ENCODE results near the gene ERICH3. TPM values are rescaled to one million over a fixed set of nuclear protein-coding genes. Genes with fewer than 3 reads are reported as not detected.

Gene ERICH3
- total and polyA plus RNA-seq, 8 donors: 0.06 to 6.8 (median 3.6) TPM

- no peak for TF ChIP-seq CTCF (IDR thresholded peaks at IDR 0.05)
- ATAC-seq: no peak
Measured at GRCh38 chr1:74613894-74614293, 59.7 kb downstream of the ERICH3 start.

GRCh38 chr1:74611887-74612286, 61.7 kb downstream of the ERICH3 start:
- Histone ChIP-seq H3K4me1 (no peaks in the 10 kb centered on the region), H3K36me3 (no peaks in the 10 kb centered on the region), H3K27me3 (no peaks in the 10 kb centered on the region), H3K9me3 (no peaks in the 10 kb centered on the region), H3K27ac (no peak overlapping the region), H3K4me3 (no peak overlapping the region)
- DNase-seq (no peak), ATAC-seq (no peak)
- no peak for TF ChIP-seq CTCF (IDR thresholded peaks at IDR 0.05)
- intact Hi-C loops (cut with DNase I): no loop called here

More at GRCh38 chr1:74613894-74614293, 59.7 kb downstream of the ERICH3 start:
- no peak overlapping the region for H3K27ac ChIP-seq
- intact Hi-C loops (cut with DNase I): no loop called here
- H3K4me1 ChIP-seq: no peaks in the 10 kb centered on the region
- no peaks in the 10 kb centered on the region for H3K9me3 ChIP-seq
- no peaks in the 10 kb centered on the region for H3K27me3 ChIP-seq
- no peaks in the 10 kb centered on the region for H3K36me3 ChIP-seq
- H3K4me3 ChIP-seq: no peak overlapping the region
- DNase-seq: no peak

- ATAC-seq (no peak), DNase-seq (no peak)
- intact Hi-C loops (cut with DNase I): no loop called here
- no peak overlapping the region for H3K27ac ChIP-seq
- H3K9me3 ChIP-seq: no peaks in the 10 kb centered on the region
- H3K27me3 ChIP-seq: no peaks in the 10 kb centered on the region
- no peak overlapping the region for H3K4me3 ChIP-seq
- H3K4me1 ChIP-seq: no peaks in the 10 kb centered on the region
- no peak for TF ChIP-seq CTCF (IDR thresholded peaks at IDR 0.05)
- no peaks in the 10 kb centered on the region for H3K36me3 ChIP-seq
Measured at GRCh38 chr1:74610961-74611360, 62.6 kb downstream of the ERICH3 start.

- no peak overlapping the region for H3K4me3 ChIP-seq
- ATAC-seq: no peak
- TF ChIP-seq CTCF (IDR thresholded peaks at IDR 0.05): no peak
- DNase-seq: no peak
- no peaks in the 10 kb centered on the region for H3K4me1 ChIP-seq
- no peak overlapping the region for H3K27ac ChIP-seq
- no peaks in the 10 kb centered on the region for H3K9me3 ChIP-seq
- H3K36me3 ChIP-seq: no peaks in the 10 kb centered on the region
- no peaks in the 10 kb centered on the region for H3K27me3 ChIP-seq
- intact Hi-C loops (cut with DNase I): no loop called here
Measured at GRCh38 chr1:74609810-74610371, 63.7 kb downstream of the ERICH3 start.

- no peak overlapping the region for H3K27ac ChIP-seq
- H3K4me1 ChIP-seq: no peaks in the 10 kb centered on the region
- no peak for DNase-seq
Measured at GRCh38 chr1:74596717-74597116, 76.9 kb downstream of the ERICH3 start.

More at GRCh38 chr1:74596717-74597116, 76.9 kb downstream of the ERICH3 start:
- H3K36me3 ChIP-seq: no peaks in the 10 kb centered on the region
- ATAC-seq: no peak
- H3K4me3 ChIP-seq: no peak overlapping the region
- no peak for TF ChIP-seq CTCF (IDR thresholded peaks at IDR 0.05)
- H3K27me3 ChIP-seq: no peaks in the 10 kb centered on the region
- no peaks in the 10 kb centered on the region for H3K9me3 ChIP-seq
- intact Hi-C loops (cut with DNase I): no loop called here

All from left lung (tissue), 10 donors.